Neutrophil (primary cell): ENCODE data around the gene ANKRD6.

Experiments used
- H3K27ac ChIP-seq: fragments of 200-600 bp; sonication (generic); 2 replicates; pipeline ENCODE4 v1.5.1; 2016; ENCODE audit warnings: mild to moderate bottlenecking, moderate library complexity
- H3K27me3 ChIP-seq: fragments of 200-600 bp; sonication (generic); 2 replicates; pipeline ENCODE4 v1.6.0; 2016; ENCODE audit warnings: mild to moderate bottlenecking
- H3K36me3 ChIP-seq: fragments of 200-600 bp; sonication (generic); 2 replicates; pipeline ENCODE4 v1.5.1; 2017
- H3K4me1 ChIP-seq, 2 experiments: fragments of 200-600 bp in 1 of 2; sonication (generic) in 1 of 2; 1 replicate in 1 of 2; 2 replicates in 1 of 2; pipeline versions ENCODE4 v1.5.1 to v1.6.1; 2013 to 2016; ENCODE audit warnings: low read depth in 1 of 2, low read length in 1 of 2, mild to moderate bottlenecking in 1 of 2, moderate library complexity in 1 of 2; ENCODE audit not compliant: control insufficient read depth in 1 of 2, insufficient read depth in 1 of 2
- H3K4me3 ChIP-seq, 2 experiments: fragments of 200-600 bp in 1 of 2; sonication (generic) in 1 of 2; 1 replicate in 1 of 2; 2 replicates in 1 of 2; pipeline ENCODE4 v1.5.1; 2013 to 2016; ENCODE audit warnings: low read depth in 1 of 2, low read length in 1 of 2, mild to moderate bottlenecking in 1 of 2, moderate library complexity in 1 of 2
- H3K9me3 ChIP-seq: fragments of 200-600 bp; sonication (generic); 2 replicates; pipeline ENCODE4 v1.5.1; 2016
- CTCF ChIP-seq: fragments of 200-600 bp; sonication (generic); IDR thresholded peaks from 2 replicates; pipeline ENCODE4 v1.5.1; 2016; ENCODE audit warnings: antibody characterized with exemption

ANKRD6 gene

GRCh38 chr6:89660981-89661380, 228.0 kb downstream of the ANKRD6 start:
- Histone ChIP-seq H3K36me3 (peaks cover 45% of the 10 kb centered on the region), H3K27ac (no peak overlapping the region), H3K4me1 (no peaks in the 10 kb centered on the region), H3K27me3 (no peaks in the 10 kb centered on the region), H3K4me3 (no peak overlapping the region), H3K9me3 (no peaks in the 10 kb centered on the region)
- no peak for TF ChIP-seq CTCF

GRCh38 chr6:89661559-89661958, 228.6 kb downstream of the ANKRD6 start:
- H3K4me1 ChIP-seq = no peaks in the 10 kb centered on the region
- H3K9me3 ChIP-seq = no peaks in the 10 kb centered on the region
- peaks cover 45% of the 10 kb centered on the region for H3K36me3 ChIP-seq
- H3K4me3 ChIP-seq = no peak overlapping the region
- no peak overlapping the region for H3K27ac ChIP-seq
- H3K27me3 ChIP-seq = no peaks in the 10 kb centered on the region
- TF ChIP-seq CTCF = no peak

- H3K4me3 ChIP-seq = no peak overlapping the region
- no peak for TF ChIP-seq CTCF
- no peak overlapping the region for H3K27ac ChIP-seq
- no peaks in the 10 kb centered on the region for H3K9me3 ChIP-seq
- H3K27me3 ChIP-seq = no peaks in the 10 kb centered on the region
- H3K4me1 ChIP-seq = no peaks in the 10 kb centered on the region
- H3K36me3 ChIP-seq = peaks cover 33% of the 10 kb centered on the region
These were observed 229.8 kb downstream of the ANKRD6 start for GRCh38 chr6:89662659-89663223.

- Histone ChIP-seq H3K4me3 (no peak overlapping the region), H3K4me1 (no peaks in the 10 kb centered on the region), H3K27me3 (no peaks in the 10 kb centered on the region), H3K27ac (no peak overlapping the region), H3K36me3 (peaks cover 30% of the 10 kb centered on the region), H3K9me3 (no peaks in the 10 kb centered on the region)
- TF ChIP-seq CTCF = no peak
These were observed 235.1 kb downstream of the ANKRD6 start for GRCh38 chr6:89667872-89668556.

GRCh38 chr6:89669002-89669401, 236.1 kb downstream of the ANKRD6 start:
- Histone ChIP-seq H3K36me3 (peaks cover 37% of the 10 kb centered on the region), H3K4me3 (no peak overlapping the region), H3K9me3 (no peaks in the 10 kb centered on the region), H3K27me3 (no peaks in the 10 kb centered on the region), H3K27ac (no peak overlapping the region), H3K4me1 (no peaks in the 10 kb centered on the region)
- no peak for TF ChIP-seq CTCF
